Endothelial cell of umbilical vein (primary cell): ENCODE measurements around the gene CCDC27. TPM values are rescaled to one million over a fixed set of nuclear protein-coding genes. Genes with fewer than 3 reads are reported as not detected.

Experiments used
- BruUV-seq: library from RNA; stranded (reverse); fragments of 400-500 nt; replicated peaks from 2 replicates; lab custom pipeline; 2021; lab: Mats Ljungman, UMichigan
- CTCF ChIA-PET: fragments of 300-600, 350-600 bp; sonication (Branson Sonifier 250); formaldehyde crosslinking; loops from one replicate; lab custom pipeline; 2021; ENCODE audit warnings: antibody characterized with exemption, inconsistent platforms; lab: Charles Lee
- POLR2A ChIA-PET: fragments of 300-600, 350-600 bp; sonication (Branson Sonifier 250); formaldehyde crosslinking; loops from one replicate; lab custom pipeline; 2021; ENCODE audit warnings: antibody characterized with exemption, inconsistent platforms; lab: Charles Lee
- DNase-seq: peaks from one replicate; pipeline ENCODE4 v3.0.0-alpha.2; 2011; ENCODE audit warnings: low read depth, low spot score
- FAIRE-seq: peaks from 2 replicates; lab custom pipeline; 2011; peaks lifted over from hg19 to GRCh38; lab: Jason Lieb, UNC
- H2AFZ ChIP-seq: 2 replicates; pipeline ENCODE4 v1.6.0; 2012; ENCODE audit warnings: low read depth, low read length, control low read depth, inconsistent platforms
- H3K27ac ChIP-seq: 2 replicates; pipeline ENCODE4 v1.5.1; 2011; ENCODE audit warnings: low read depth, mild to moderate bottlenecking, control low read depth, low read length, moderate library complexity; ENCODE audit not compliant: insufficient read depth
- H3K27me3 ChIP-seq, 2 experiments: 2 replicates each; pipeline versions ENCODE4 v1.6.0 to v1.6.1; 2011; ENCODE audit warnings: low read length in 2 of 2, mixed read lengths in 1 of 2; ENCODE audit not compliant: control insufficient read depth in 2 of 2, insufficient read depth in 2 of 2
- H3K36me3 ChIP-seq, 2 experiments: 2 replicates in 1 of 2; 3 replicates in 1 of 2; pipeline ENCODE4 v1.5.1; 2011; ENCODE audit warnings: low read length in 2 of 2, mild to moderate bottlenecking in 1 of 2, moderate library complexity in 1 of 2; ENCODE audit not compliant: control insufficient read depth in 2 of 2, insufficient read depth in 2 of 2; ENCODE audit errors: extremely low read depth in 1 of 2
- H3K4me1 ChIP-seq: 3 replicates; pipeline ENCODE4 v1.5.1; 2011; ENCODE audit warnings: mild to moderate bottlenecking, low read length; ENCODE audit not compliant: control insufficient read depth, insufficient read depth; ENCODE audit errors: extremely low read depth
- H3K4me2 ChIP-seq: 2 replicates; pipeline ENCODE4 v1.6.1; 2011; ENCODE audit warnings: low read length, control low read depth, mixed read lengths; ENCODE audit not compliant: insufficient read depth
- H3K4me3 ChIP-seq, 3 experiments: fragments of 200-600 bp in 1 of 3; sonication (generic), shearing (Covaris generic) in 1 of 3; replicated peaks in 1 of 3; 2 replicates each; pipeline ENCODE4 v1.5.1; 2011 to 2016; ENCODE audit warnings: control low read depth in 3 of 3, low read length in 3 of 3, mild to moderate bottlenecking in 2 of 3, inconsistent platforms in 1 of 3, low read depth in 1 of 3, moderate library complexity in 1 of 3; ENCODE audit not compliant: insufficient read depth in 1 of 3
- H3K79me2 ChIP-seq: 2 replicates; pipeline ENCODE4 v1.6.0; 2012; ENCODE audit warnings: low read length, inconsistent platforms; ENCODE audit not compliant: control insufficient read depth, insufficient read depth
- H3K9ac ChIP-seq: replicated peaks from 2 replicates; pipeline ENCODE3; 2011; ENCODE audit warnings: low read length, control low read depth; ENCODE audit not compliant: insufficient read depth; ENCODE audit errors: extremely low read depth
- H3K9me1 ChIP-seq: replicated peaks from 3 replicates; pipeline ENCODE4 v1.6.0; 2011; ENCODE audit warnings: mild to moderate bottlenecking, low read length; ENCODE audit not compliant: control insufficient read depth, insufficient read depth; ENCODE audit errors: extremely low read depth
- H3K9me3 ChIP-seq: replicated peaks from 2 replicates; pipeline ENCODE4 v1.5.1; 2012; ENCODE audit warnings: low read length, inconsistent platforms; ENCODE audit not compliant: control insufficient read depth, insufficient read depth
- H4K20me1 ChIP-seq: replicated peaks from 2 replicates; pipeline ENCODE3; 2011; ENCODE audit warnings: mild to moderate bottlenecking, low read length; ENCODE audit not compliant: control insufficient read depth, insufficient read depth; ENCODE audit errors: extremely low read depth
- EZH2 ChIP-seq: IDR thresholded peaks from 2 replicates; pipeline ENCODE4 v1.6.1; 2012; ENCODE audit warnings: borderline replicate concordance, low read depth, mild to moderate bottlenecking, moderate library complexity, low read length, inconsistent platforms; ENCODE audit not compliant: severe bottlenecking
- FOS ChIP-seq: IDR thresholded peaks from 2 replicates; pipeline ENCODE4 v1.6.1; 2011; ENCODE audit warnings: mild to moderate bottlenecking, low read length, moderate library complexity, borderline replicate concordance; ENCODE audit not compliant: insufficient read depth
- GATA2 ChIP-seq: IDR thresholded peaks from 2 replicates; pipeline ENCODE4 v1.7.0; 2011; ENCODE audit warnings: low read depth, mild to moderate bottlenecking, moderate library complexity, mixed read lengths, low read length; ENCODE audit not compliant: insufficient read length, insufficient read depth
- JUN ChIP-seq: IDR thresholded peaks from 2 replicates; pipeline ENCODE4 v1.6.1; 2011; ENCODE audit warnings: borderline replicate concordance, low read depth; ENCODE audit not compliant: insufficient read length, insufficient read depth
- MAX ChIP-seq: IDR thresholded peaks from 2 replicates; pipeline ENCODE4 v1.6.1; 2011; ENCODE audit not compliant: insufficient read depth, insufficient read length
- MYC ChIP-seq: IDR thresholded peaks from one replicate; pipeline ENCODE4 v1.6.1; 2011; ENCODE audit warnings: mild to moderate bottlenecking, low read depth, low read length
- POLR2A ChIP-seq: IDR thresholded peaks from 2 replicates; pipeline ENCODE4 v1.6.1; 2012; ENCODE audit warnings: low read depth, mild to moderate bottlenecking, control low read depth, low read length
- POLR2AphosphoS5 ChIP-seq: IDR thresholded peaks from 2 replicates; pipeline ENCODE4 v1.6.1; 2012; ENCODE audit warnings: low read depth, mild to moderate bottlenecking, control low read depth, low read length, moderate library complexity; ENCODE audit not compliant: insufficient read depth
- dilution Hi-C: fragments of 300-500 bp; cut with MboI; formaldehyde crosslinking; loops from one replicate; pipeline ENCODE4 v1.15.0; 2019; ENCODE audit warnings: low sequenced_read_pairs; ENCODE audit not compliant: extremely low pct_ligation_motif_present
- intact Hi-C: fragments of 100-400 bp; cut with micrococcal nuclease; formaldehyde crosslinking; loops from one replicate; pipeline ENCODE4 v1.10.0; 2022
- polyA plus RNA-seq, 4 experiments: library from polyadenylated mRNA; depleted of rRNA in 3 of 4; stranded (reverse) in 3 of 4; unstranded in 1 of 4; fragments of >200 nt; gene quantifications; 2 replicates each; pipeline versions ENCODE4 v1.2.1 to v1.2.3, GENCODE V29; 2011 to 2012; ENCODE audit warnings: missing spikeins in 1 of 4
- total RNA-seq: library from RNA; stranded (reverse); gene quantifications from 2 replicates; pipeline ENCODE4 v1.2.3, GENCODE V29; 2021
- TF ChIP-seq, protein P1 (sequence below), 2 donors: IDR thresholded peaks; 1 replicate in 1 of 2; 2 replicates in 1 of 2; pipeline ENCODE4 v1.5.1; 2011; ENCODE audit warnings: low read length in 2 of 2, mild to moderate bottlenecking in 2 of 2, moderate library complexity in 2 of 2, control low read depth in 1 of 2, inconsistent platforms in 1 of 2, low read depth in 1 of 2; ENCODE audit not compliant: insufficient read depth in 1 of 2; ENCODE audit errors: extremely low read depth in 1 of 2

The CCDC27 gene
- total and polyA plus RNA-seq, 2 donors (not counting 3 experiments of a cell fraction or from before 2014, with no cell fraction given), result not detected

DNA sequence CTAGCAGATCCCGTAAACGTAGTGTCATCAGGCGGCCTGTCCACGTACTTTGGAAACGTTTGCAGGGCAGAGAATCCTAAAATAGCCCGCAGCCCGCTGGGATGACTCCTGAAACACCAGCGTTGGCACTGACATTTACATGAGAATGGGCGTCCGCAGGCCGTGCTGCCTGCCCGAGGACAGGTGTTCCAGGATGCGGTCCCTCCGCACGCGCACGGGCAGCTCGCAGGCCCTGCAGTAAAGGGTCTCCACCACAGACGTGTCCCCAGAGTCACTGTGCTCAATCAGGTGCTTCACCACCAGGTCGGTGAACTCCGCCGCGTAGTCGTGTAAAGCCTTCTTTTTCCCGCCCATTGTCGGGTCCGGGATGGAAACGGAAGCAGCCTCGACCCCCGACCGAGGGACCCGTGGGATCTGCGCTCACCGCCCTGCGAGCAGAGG, 5.8 kb upstream of the CCDC27 start:
- BruUV-seq, result no TSS peak
- H3K9ac ChIP-seq, result peak overlapping the region; percentile 69
- peaks cover 11% of the 10 kb centered on the region for H3K4me1 ChIP-seq
- POLR2A ChIA-PET, result no interaction called here
- no peaks in the 10 kb centered on the region for H3K9me1 ChIP-seq
- peak overlapping the region; percentile 79 for H2AFZ ChIP-seq
- dilution Hi-C loops (no loop called here), intact Hi-C loops (loop anchor here (2.0 kb wide), 1 partner anchor 26 kb away; the partner anchor contains the start of gene SMIM1)
- H3K4me2 ChIP-seq, result peak overlapping the region; percentile 61
- peak overlapping the region; percentile 67 to 79 (median 74) for H3K4me3 ChIP-seq
- H3K36me3 ChIP-seq, result peaks cover 0 to 15% of the 10 kb centered on the region in 2 experiments
- DNase-seq, result no peak
- CTCF ChIA-PET, result interaction anchor here (0.6 to 3.7 kb wide), 2 partner anchors 22 to 102 kb away, joined by 3 to 11 read pairs; no protein-coding TSS in a partner anchor
- H3K9me3 ChIP-seq, result no peaks in the 10 kb centered on the region
- peaks cover 0 to 7% of the 10 kb centered on the region in 2 experiments for H3K27me3 ChIP-seq
- no peak for FAIRE-seq
- H3K27ac ChIP-seq, result no peak overlapping the region
- H4K20me1 ChIP-seq, result no peaks in the 10 kb centered on the region
- H3K79me2 ChIP-seq, result peaks cover 5% of the 10 kb centered on the region
- no peak for TF ChIP-seq JUN
- TF ChIP-seq, protein P1, sequence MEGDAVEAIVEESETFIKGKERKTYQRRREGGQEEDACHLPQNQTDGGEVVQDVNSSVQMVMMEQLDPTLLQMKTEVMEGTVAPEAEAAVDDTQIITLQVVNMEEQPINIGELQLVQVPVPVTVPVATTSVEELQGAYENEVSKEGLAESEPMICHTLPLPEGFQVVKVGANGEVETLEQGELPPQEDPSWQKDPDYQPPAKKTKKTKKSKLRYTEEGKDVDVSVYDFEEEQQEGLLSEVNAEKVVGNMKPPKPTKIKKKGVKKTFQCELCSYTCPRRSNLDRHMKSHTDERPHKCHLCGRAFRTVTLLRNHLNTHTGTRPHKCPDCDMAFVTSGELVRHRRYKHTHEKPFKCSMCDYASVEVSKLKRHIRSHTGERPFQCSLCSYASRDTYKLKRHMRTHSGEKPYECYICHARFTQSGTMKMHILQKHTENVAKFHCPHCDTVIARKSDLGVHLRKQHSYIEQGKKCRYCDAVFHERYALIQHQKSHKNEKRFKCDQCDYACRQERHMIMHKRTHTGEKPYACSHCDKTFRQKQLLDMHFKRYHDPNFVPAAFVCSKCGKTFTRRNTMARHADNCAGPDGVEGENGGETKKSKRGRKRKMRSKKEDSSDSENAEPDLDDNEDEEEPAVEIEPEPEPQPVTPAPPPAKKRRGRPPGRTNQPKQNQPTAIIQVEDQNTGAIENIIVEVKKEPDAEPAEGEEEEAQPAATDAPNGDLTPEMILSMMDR (IDR thresholded peaks at IDR 0.05; ENCODE audit: extremely low read depth in 1 of 2, insufficient read depth in 1 of 2, low read depth in 1 of 2, low read length in 2 of 2), result no peak
- TF ChIP-seq FOS, result no peak
- no peak for TF ChIP-seq MYC
- no peak for TF ChIP-seq POLR2AphosphoS5
- TF ChIP-seq GATA2, result no peak
- TF ChIP-seq EZH2, result no peak
- no peak for TF ChIP-seq POLR2A
- no peak for TF ChIP-seq MAX
